ENCODE measurements around the gene EBI3. TPM values are rescaled to one million over a fixed set of nuclear protein-coding genes. Genes with fewer than 3 reads are reported as not detected.

Gene EBI3
- total and polyA plus RNA-seq, 2 of the 13 experiments (the other 11 are each of a cell fraction or from before 2014, with no cell fraction given): 3.4 TPM; not detected in 1

DNA sequence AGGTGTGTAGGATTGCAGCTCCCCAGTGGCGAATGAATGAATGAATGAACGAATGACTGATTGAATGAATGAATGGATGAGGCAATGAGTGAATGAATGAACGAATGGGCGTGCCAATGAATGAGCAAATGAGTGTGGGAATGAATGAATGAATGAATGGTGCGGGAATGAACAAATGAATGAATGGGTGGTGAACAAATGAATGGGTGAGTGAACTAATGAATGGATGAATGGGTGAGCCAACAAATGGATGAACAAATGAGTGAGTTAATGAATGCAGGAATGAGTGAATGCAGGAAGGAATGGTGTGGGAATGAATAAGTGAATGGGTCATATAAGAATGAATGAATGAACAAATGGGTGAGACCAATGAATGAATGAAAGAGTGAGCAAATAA is 32.1 kb upstream of the EBI3 start:
- Histone ChIP-seq H4K20me1 (ENCODE audit: insufficient read depth, low read length) (no peaks in the 10 kb centered on the region), H3K27ac (ENCODE audit: extremely low read length, insufficient read depth, low read length) (no peak overlapping the region), H3K4me3 (replicated peaks in 1 of 3; ENCODE audit: insufficient read depth in 1 of 3, low read depth in 2 of 3, low read length in 3 of 3) (no peak overlapping the region), H2AFZ (ENCODE audit: low read length) (no peak overlapping the region), H3K4me2 (ENCODE audit: low read depth, low read length) (no peak overlapping the region), H3K9ac (ENCODE audit: insufficient read depth, low read depth, low read length) (no peak overlapping the region), H3K79me2 (ENCODE audit: insufficient read depth, low read length) (no peaks in the 10 kb centered on the region), H3K27me3 (ENCODE audit: control insufficient read depth in 1 of 2, insufficient read depth in 2 of 2, low read length in 2 of 2) (peaks cover 4 to 45% of the 10 kb centered on the region in 2 experiments; a peak in 4 of 5 replicates), H3K36me3 (replicated peaks in 1 of 2; ENCODE audit: control insufficient read depth in 1 of 2, insufficient read depth in 2 of 2, low read length in 2 of 2) (no peaks in the 10 kb centered on the region), H3K9me3 (ENCODE audit: low read length) (no peaks in the 10 kb centered on the region), H3K4me1 (ENCODE audit: insufficient read depth, low read length) (peaks cover 26% of the 10 kb centered on the region)
- in situ Hi-C loops (cut with HindIII; ENCODE audit: extremely low pct_ligation_motif_present, low pct_unique_long_range_greater_than_20kb) (no loop called here), intact Hi-C loops (cut with micrococcal nuclease; ENCODE audit: unreplicated experiment) (no loop called here)
- no peak for ATAC-seq
- no peak for FAIRE-seq
- CTCF ChIA-PET (ENCODE audit: low intra/inter-chr PET ratio, low total read pairs): no interaction called here
- TF ChIP-seq, protein P1, sequence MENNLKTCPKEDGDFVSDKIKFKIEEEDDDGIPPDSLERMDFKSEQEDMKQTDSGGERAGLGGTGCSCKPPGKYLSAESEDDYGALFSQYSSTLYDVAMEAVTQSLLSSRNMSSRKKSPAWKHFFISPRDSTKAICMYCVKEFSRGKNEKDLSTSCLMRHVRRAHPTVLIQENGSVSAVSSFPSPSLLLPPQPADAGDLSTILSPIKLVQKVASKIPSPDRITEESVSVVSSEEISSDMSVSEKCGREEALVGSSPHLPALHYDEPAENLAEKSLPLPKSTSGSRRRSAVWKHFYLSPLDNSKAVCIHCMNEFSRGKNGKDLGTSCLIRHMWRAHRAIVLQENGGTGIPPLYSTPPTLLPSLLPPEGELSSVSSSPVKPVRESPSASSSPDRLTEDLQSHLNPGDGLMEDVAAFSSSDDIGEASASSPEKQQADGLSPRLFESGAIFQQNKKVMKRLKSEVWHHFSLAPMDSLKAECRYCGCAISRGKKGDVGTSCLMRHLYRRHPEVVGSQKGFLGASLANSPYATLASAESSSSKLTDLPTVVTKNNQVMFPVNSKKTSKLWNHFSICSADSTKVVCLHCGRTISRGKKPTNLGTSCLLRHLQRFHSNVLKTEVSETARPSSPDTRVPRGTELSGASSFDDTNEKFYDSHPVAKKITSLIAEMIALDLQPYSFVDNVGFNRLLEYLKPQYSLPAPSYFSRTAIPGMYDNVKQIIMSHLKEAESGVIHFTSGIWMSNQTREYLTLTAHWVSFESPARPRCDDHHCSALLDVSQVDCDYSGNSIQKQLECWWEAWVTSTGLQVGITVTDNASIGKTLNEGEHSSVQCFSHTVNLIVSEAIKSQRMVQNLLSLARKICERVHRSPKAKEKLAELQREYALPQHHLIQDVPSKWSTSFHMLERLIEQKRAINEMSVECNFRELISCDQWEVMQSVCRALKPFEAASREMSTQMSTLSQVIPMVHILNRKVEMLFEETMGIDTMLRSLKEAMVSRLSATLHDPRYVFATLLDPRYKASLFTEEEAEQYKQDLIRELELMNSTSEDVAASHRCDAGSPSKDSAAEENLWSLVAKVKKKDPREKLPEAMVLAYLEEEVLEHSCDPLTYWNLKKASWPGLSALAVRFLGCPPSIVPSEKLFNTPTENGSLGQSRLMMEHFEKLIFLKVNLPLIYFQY (CRISPR knock-in tag; IDR thresholded peaks at IDR 0.05; ENCODE audit: borderline replicate concordance): no peak
- no peak for TF ChIP-seq ZNF558 (CRISPR knock-in tag; IDR thresholded peaks at IDR 0.05; ENCODE audit: borderline replicate concordance)
- TF ChIP-seq ZNF160 (CRISPR knock-in tag; IDR thresholded peaks at IDR 0.05): no peak
- TF ChIP-seq, protein P2, sequence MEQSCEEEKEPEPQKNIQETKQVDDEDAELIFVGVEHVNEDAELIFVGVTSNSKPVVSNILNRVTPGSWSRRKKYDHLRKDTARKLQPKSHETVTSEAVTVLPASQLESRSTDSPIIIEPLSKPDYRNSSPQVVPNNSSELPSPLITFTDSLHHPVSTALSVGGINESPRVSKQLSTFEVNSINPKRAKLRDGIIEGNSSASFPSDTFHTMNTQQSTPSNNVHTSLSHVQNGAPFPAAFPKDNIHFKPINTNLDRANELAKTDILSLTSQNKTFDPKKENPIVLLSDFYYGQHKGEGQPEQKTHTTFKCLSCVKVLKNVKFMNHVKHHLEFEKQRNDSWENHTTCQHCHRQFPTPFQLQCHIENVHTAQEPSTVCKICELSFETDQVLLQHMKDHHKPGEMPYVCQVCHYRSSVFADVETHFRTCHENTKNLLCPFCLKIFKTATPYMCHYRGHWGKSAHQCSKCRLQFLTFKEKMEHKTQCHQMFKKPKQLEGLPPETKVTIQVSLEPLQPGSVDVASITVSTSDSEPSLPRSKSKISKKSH (CRISPR knock-in tag; IDR thresholded peaks at IDR 0.05; ENCODE audit: borderline replicate concordance): no peak
- no peak for TF ChIP-seq SCMH1 (CRISPR knock-in tag; IDR thresholded peaks at IDR 0.05; ENCODE audit: borderline replicate concordance)
- TF ChIP-seq, protein P3, sequence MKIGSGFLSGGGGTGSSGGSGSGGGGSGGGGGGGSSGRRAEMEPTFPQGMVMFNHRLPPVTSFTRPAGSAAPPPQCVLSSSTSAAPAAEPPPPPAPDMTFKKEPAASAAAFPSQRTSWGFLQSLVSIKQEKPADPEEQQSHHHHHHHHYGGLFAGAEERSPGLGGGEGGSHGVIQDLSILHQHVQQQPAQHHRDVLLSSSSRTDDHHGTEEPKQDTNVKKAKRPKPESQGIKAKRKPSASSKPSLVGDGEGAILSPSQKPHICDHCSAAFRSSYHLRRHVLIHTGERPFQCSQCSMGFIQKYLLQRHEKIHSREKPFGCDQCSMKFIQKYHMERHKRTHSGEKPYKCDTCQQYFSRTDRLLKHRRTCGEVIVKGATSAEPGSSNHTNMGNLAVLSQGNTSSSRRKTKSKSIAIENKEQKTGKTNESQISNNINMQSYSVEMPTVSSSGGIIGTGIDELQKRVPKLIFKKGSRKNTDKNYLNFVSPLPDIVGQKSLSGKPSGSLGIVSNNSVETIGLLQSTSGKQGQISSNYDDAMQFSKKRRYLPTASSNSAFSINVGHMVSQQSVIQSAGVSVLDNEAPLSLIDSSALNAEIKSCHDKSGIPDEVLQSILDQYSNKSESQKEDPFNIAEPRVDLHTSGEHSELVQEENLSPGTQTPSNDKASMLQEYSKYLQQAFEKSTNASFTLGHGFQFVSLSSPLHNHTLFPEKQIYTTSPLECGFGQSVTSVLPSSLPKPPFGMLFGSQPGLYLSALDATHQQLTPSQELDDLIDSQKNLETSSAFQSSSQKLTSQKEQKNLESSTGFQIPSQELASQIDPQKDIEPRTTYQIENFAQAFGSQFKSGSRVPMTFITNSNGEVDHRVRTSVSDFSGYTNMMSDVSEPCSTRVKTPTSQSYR (CRISPR knock-in tag; IDR thresholded peaks at IDR 0.05; ENCODE audit: borderline replicate concordance): no peak
- TF ChIP-seq ZNF24 (IDR thresholded peaks at IDR 0.05): peak; percentile 19; the same call in 1 of the 2 replicates
- POLR2A ChIA-PET: no interaction called here
- no peak for DNase-seq (ENCODE audit: low spot score)
- WGBS (ENCODE audit: low lambda C conversion rate): 20% methylated on average over 5 of the region's 5 CpGs
- no TSS peak for BruUV-seq (replicated peaks)
